ENCODE data around the gene FSIP1. TPM values are rescaled to one million over a fixed set of nuclear protein-coding genes. Genes with fewer than 3 reads are reported as not detected.

The FSIP1 gene
- total RNA-seq, 2 experiments from 2014 or later, result 0.62 to 0.74 TPM

DNA sequence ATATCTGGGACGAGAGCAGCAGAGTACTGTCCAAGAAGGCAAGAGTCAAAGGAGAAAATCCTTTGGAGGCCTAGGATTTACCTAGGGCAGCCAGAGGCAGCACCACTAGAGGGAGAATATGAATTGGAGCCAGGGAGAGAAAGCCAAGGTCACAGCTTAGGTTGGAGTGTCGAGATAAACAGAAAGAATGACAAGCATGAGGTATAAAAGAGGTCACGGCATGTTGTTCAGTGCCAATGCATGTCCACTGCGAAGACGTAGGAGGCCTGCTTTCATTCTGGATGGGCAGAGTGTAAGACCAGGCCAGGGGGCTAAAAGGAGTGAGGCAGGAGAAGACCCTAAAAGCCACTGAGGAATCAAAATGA is 154.5 kb downstream of the FSIP1 start:
- Mint-ChIP-seq H3K27ac (no peak overlapping the region), H3K27me3 (no peaks in the 10 kb centered on the region), H3K4me3 (no peak overlapping the region), H3K36me3 (peaks cover 25% of the 10 kb centered on the region), H3K9me3 (peaks cover 12% of the 10 kb centered on the region), H3K4me1 (peaks cover 66% of the 10 kb centered on the region)
- DNase-seq, result no peak

DNA sequence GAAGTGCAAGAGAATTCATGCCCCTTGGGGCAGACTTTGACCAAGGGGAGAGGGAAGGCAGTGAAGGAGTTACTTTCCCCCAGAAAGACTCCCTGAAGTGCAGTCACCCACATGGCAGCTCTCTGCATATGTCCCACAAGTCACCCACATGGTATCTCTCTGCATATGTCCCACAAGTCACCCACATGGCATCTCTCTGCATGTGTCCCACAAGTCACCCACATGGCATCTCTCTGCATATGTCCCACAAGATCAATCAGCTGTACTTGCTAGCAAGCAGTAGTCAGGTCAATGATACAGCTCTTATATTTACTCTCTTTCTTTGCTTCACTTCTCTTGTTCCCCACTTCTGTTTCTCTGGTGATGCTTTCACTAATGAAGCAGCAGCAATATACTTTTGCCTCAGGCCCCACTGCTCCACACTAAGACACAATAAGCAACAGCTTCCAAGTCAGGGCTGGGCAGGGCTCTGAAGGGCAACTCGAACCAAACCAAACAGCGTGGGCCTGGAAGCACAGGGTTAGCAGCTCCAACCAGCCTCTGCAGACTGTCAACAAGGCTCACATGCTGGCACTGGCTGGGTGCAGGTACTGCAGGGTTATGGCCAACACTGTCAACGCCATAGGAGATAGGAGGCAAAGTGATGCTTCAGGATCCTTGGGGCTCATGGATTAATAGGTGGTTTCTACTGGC is 155.0 kb downstream of the FSIP1 start:
- H3K4me3 Mint-ChIP-seq, result no peak overlapping the region

DNA sequence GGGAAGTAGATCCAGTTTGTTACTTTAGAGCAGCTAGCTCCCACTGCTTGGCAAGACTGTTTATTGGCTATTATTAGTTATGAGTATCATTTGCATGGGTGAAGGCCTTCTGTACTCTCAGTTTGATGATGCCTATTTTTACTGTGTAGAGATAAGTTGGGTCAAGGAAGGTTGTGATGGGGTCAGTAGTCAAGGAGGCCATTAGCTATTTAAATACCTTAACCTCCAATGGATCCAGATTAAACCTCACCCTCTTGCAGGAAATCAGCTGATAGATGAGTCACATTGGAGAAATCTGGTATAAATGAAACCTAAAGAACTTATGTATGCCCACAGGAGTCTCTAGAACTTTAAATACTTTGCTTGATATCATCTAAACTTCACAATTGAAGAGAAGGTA is 156.8 kb downstream of the FSIP1 start:
- peaks cover 12% of the 10 kb centered on the region for H3K9me3 Mint-ChIP-seq
- peaks cover 66% of the 10 kb centered on the region for H3K4me1 Mint-ChIP-seq
- H3K36me3 Mint-ChIP-seq, result peaks cover 27% of the 10 kb centered on the region
- H3K27ac Mint-ChIP-seq, result peak overlapping the region; percentile 95
- H3K27me3 Mint-ChIP-seq, result no peaks in the 10 kb centered on the region
- no peak for DNase-seq
- no peak overlapping the region for H3K4me3 Mint-ChIP-seq

More for the DNA sequence above, 155.0 kb downstream of the FSIP1 start:
- Mint-ChIP-seq H3K36me3 (peaks cover 27% of the 10 kb centered on the region), H3K4me1 (peaks cover 71% of the 10 kb centered on the region), H3K27ac (peak overlapping the region; percentile 5), H3K27me3 (no peaks in the 10 kb centered on the region), H3K9me3 (peaks cover 12% of the 10 kb centered on the region)
- DNase-seq, result no peak

DNA sequence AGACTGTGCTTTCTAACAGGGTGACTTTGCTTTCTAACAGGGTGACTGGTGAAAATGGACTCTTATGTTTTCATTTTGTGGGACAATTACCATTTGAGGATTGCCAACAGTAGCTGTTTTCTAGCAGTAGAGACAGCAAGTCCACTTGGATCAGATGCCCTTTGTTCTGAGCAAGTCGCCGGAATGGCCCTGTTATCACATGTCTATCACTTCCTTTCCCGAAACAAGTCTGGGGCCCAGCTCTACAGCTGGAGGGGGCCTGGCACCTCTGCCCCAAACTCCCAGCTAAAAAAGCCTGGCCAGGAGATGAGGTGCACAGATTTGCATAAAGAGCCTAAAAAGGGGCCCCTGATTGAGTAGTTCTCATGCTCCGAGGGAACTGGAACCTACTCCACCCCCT is 157.2 kb downstream of the FSIP1 start:
- Mint-ChIP-seq H3K4me3 (no peak overlapping the region), H3K36me3 (peaks cover 27% of the 10 kb centered on the region), H3K9me3 (peaks cover 12% of the 10 kb centered on the region), H3K27me3 (no peaks in the 10 kb centered on the region), H3K4me1 (peaks cover 64% of the 10 kb centered on the region), H3K27ac (peak overlapping the region; percentile 95)
- DNase-seq, result no peak

DNA sequence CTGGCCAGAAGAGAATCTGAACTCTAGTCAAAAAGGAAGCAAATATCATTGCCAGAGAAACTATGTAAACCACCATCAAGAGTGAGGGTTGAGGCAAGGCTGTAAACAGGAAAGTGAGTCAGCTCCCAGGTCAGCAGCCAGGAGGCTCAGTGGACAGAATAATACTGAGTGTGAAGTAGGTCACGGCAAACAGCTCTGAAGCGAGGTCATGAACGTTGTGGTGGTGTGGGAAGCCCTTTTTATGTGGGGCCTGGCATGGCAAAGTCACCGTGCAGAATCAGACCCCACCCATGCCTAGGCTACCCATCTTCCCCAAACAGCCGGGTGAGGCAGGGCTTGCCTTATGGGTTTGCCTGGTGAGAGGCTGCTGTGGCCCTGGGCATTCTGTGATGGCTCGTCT is 157.8 kb downstream of the FSIP1 start:
- Mint-ChIP-seq H3K9me3 (peaks cover 13% of the 10 kb centered on the region), H3K4me3 (peak overlapping the region; percentile 58), H3K27ac (peak overlapping the region; percentile 95), H3K36me3 (peaks cover 27% of the 10 kb centered on the region), H3K4me1 (peaks cover 58% of the 10 kb centered on the region), H3K27me3 (no peaks in the 10 kb centered on the region)
- DNase-seq, result peak; percentile 53

DNA sequence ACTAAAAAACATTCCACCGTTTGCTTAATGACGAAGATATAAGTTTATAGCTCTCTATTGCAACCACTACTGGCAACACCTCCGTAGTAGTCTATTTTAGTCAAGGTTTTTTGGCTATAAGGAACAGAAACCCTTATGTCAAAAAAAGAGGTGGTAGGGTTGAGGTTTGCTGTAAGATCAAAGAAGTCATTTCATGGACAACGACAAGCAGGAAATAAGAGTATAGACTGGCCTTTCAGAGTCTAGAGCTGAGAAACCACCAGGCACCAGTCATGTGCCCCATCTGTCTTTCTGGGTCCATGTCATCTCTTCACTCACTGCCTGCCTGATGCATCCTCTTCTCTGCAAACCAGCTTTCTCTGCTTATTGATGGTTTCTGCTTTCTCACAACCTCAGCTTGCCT is 159.1 kb downstream of the FSIP1 start:
- H3K36me3 Mint-ChIP-seq, result peaks cover 25% of the 10 kb centered on the region
- no peak overlapping the region for H3K4me3 Mint-ChIP-seq
- H3K27ac Mint-ChIP-seq, result peak overlapping the region; percentile 78
- H3K4me1 Mint-ChIP-seq, result peaks cover 46% of the 10 kb centered on the region
- peaks cover 12% of the 10 kb centered on the region for H3K9me3 Mint-ChIP-seq
- no peaks in the 10 kb centered on the region for H3K27me3 Mint-ChIP-seq
- DNase-seq, result peak; percentile 35

DNA sequence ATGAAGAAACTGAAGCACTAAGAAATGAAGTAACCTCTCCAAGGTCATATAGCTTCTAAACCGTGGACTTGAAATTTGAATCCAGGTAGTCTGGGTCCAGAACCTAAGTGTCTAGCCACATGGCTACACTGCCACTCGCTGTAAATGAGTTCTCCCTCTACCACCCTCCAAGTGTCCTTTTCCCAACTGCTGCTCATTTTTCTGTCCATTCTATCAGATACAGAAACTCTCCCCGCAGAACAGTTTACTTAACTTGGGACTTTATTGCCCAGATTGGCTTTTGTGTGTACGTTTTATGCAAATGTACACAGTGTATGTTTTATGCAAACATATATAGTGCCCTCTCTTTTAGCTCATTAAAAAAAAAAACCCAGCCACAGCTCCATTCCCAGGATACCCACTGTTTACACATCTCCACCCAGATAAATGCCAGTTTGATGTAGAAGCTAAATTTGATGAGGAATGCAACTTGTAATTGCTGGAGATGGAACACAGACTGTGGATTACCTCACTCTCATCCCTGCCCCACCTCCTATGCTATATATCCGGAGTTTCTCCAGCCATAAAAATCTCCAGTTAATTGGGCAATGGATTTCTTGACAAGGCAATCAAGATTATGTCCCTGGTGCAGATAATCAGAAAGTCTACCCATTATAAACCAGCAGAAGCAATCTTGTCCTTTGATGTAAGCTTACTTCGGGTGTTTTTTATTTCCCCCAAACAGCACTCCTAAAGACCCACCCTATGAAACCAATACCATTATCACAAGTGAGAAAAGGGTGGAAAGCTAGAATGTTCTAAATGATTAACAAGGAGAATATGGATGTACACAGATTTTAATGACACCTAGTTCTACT is 159.8 kb downstream of the FSIP1 start:
- Mint-ChIP-seq H3K27ac (peak overlapping the region; percentile 78), H3K36me3 (peaks cover 22% of the 10 kb centered on the region), H3K9me3 (peaks cover 10% of the 10 kb centered on the region), H3K27me3 (no peaks in the 10 kb centered on the region), H3K4me1 (peaks cover 42% of the 10 kb centered on the region), H3K4me3 (no peak overlapping the region)
- no peak for DNase-seq

DNA sequence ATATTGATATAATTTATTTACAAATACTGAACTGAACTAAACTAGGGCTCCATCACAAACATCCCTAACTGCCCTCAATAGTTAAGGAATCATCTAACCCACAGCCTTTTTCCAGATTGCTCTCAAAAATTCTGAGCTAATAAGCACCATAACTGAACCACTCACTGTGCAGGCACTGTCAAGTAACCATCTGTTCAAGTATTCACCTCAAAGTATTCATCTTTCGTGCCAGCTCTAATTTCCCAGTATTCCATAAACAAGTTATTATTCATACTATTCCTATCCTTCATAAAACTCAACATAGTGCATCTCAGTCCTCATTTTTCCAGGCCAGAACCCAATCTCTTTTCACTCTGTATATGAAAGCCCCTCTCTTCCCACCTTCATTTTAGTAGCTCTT is 160.7 kb downstream of the FSIP1 start:
- Mint-ChIP-seq H3K4me3 (no peak overlapping the region), H3K36me3 (peaks cover 22% of the 10 kb centered on the region)

DNA sequence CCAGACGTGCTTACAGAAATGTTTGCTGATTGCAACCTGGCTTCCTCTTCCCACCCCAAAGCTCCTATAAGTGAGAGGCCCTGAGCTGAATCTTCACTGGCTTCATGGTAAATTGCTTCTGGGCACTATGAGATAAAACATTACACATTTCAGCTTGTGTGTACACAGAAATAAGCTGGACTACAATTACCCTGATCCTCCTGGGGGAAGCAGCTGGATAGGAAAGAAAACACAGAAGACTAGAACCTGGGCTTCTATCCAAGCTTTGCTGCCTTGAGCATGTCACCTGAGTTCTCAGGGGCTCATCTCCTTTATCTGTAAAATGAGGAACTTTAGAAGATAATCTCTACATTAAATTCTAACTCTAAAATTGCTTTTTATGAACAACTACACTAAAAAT is 161.4 kb downstream of the FSIP1 start:
- H3K27ac Mint-ChIP-seq, result no peak overlapping the region
- DNase-seq, result no peak
- H3K27me3 Mint-ChIP-seq, result no peaks in the 10 kb centered on the region
- peaks cover 36% of the 10 kb centered on the region for H3K4me1 Mint-ChIP-seq
- peaks cover 19% of the 10 kb centered on the region for H3K36me3 Mint-ChIP-seq
- no peak overlapping the region for H3K4me3 Mint-ChIP-seq
- H3K9me3 Mint-ChIP-seq, result peaks cover 7% of the 10 kb centered on the region

More for the DNA sequence above, 160.7 kb downstream of the FSIP1 start:
- peaks cover 42% of the 10 kb centered on the region for H3K4me1 Mint-ChIP-seq
- no peaks in the 10 kb centered on the region for H3K27me3 Mint-ChIP-seq
- no peak overlapping the region for H3K27ac Mint-ChIP-seq
- peaks cover 10% of the 10 kb centered on the region for H3K9me3 Mint-ChIP-seq
- DNase-seq, result no peak

DNA sequence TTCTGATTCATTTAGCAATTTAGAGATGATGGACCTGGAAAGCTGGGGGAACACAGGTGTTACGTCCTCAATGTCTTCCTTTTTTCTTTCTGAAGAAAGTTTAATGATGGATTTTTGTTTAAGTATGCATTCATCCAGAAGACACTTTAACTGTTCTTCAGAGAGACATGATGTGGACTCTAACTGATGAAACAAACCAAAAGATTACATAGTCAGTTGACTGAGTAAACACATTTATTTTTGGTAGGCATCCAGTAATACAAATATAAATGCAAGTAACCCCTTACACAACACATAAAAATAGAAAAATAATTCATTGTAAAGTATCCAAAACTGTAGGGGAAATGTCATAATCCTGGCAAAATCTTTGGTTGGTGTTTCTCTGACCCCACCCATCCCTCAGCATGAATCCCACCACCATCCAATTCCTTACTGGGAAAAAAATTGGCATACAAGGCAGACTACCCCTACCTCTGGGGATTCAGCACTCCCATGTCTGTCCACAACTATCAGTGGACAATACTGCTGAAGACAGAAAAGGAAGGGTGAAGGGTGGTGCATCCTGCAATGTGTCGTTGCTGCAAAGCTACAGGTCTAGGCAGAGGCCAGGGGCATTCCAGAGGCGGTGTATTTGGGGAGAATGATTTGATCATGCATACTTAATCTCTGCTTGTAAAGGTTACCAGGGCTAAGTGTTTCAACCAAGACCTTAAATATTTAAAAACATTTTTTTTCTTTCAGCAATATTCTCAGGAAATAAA is 164.4 kb downstream of the FSIP1 start:
- Mint-ChIP-seq H3K9me3 (peaks cover 7% of the 10 kb centered on the region), H3K27ac (no peak overlapping the region), H3K27me3 (no peaks in the 10 kb centered on the region), H3K4me1 (peaks cover 6% of the 10 kb centered on the region), H3K4me3 (no peak overlapping the region), H3K36me3 (peaks cover 9% of the 10 kb centered on the region)
- DNase-seq, result no peak

DNA sequence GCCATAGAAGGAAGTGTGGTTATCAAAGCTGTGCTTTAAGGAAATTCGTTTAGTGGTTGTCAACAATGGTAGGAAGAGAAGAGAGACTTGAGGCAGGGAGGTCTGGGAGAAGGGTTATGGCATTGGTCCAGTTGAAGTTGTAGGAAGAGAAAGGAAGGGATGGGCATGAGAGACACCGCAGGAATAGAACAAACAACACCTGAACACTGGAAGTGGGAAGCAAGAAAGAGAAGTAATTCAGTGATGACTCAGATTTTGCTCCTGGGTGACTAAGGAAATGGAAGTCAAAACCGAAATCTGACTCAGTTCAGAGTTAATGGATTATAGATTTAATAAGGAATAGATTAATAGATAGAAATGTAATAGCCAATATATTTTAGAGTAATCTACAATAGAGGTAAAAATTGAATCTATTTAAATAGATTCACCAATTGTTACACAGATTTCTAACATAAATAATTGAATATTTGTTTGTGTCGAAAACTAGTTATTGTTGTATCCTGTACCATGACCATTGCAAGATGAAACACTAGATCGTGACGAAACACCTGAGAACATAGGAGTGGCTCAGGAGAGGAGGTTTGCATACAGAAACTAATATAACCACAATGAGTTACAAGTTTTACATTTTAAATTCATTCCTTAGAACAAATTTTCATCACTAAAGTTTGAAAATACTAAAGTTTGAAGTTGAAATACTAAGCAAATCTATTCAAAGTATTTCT is 165.7 kb downstream of the FSIP1 start:
- peaks cover 6% of the 10 kb centered on the region for H3K36me3 Mint-ChIP-seq
- no peaks in the 10 kb centered on the region for H3K27me3 Mint-ChIP-seq
- no peak for DNase-seq
- peaks cover 10% of the 10 kb centered on the region for H3K9me3 Mint-ChIP-seq
- H3K4me3 Mint-ChIP-seq, result no peak overlapping the region
- no peak overlapping the region for H3K27ac Mint-ChIP-seq
- no peaks in the 10 kb centered on the region for H3K4me1 Mint-ChIP-seq

DNA sequence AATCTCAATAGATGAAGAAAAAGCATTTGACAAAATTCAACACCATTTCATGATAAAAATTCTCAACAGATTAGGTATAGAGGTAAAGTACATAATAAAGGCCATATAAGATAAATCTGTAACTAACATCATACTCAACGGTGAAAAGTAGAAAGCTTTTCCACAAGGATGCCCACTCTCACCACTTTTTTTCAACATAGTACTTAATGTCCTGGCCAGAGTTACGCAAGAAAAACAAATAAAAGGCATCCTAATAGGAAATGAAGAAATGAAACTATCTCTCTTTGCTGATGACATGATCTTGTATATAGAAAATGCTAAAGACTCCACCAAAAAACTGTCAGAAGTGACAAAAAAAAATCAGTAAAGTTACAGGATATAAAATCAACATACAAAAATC is 168.8 kb downstream of the FSIP1 start:
- no peak overlapping the region for H3K27ac Mint-ChIP-seq
- H3K27me3 Mint-ChIP-seq, result no peaks in the 10 kb centered on the region
- peaks cover 6% of the 10 kb centered on the region for H3K36me3 Mint-ChIP-seq
- no peak overlapping the region for H3K4me3 Mint-ChIP-seq
- peaks cover 18% of the 10 kb centered on the region for H3K9me3 Mint-ChIP-seq
- H3K4me1 Mint-ChIP-seq, result no peaks in the 10 kb centered on the region
- no peak for DNase-seq

DNA sequence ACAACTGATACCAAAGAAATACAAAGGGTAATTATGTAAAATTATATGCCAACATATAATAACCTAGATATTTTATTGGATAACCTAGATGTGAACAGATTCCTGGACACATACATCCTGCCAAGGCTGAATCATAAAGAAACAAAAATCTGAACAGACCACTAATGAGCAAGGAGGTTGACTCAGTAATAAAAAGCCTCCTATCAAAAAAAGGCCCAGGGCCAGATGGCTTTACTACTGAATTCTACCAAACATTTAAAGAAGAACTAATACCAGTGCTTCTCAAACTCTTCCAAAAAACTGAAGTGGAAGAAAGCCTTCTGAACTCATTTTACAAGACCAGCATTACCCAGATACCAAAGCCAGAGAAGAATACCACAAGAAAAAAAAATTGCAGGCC is 169.4 kb downstream of the FSIP1 start:
- no peaks in the 10 kb centered on the region for H3K27me3 Mint-ChIP-seq
- H3K36me3 Mint-ChIP-seq, result peaks cover 6% of the 10 kb centered on the region
- DNase-seq, result no peak
- no peaks in the 10 kb centered on the region for H3K4me1 Mint-ChIP-seq
- peaks cover 22% of the 10 kb centered on the region for H3K9me3 Mint-ChIP-seq
- H3K27ac Mint-ChIP-seq, result no peak overlapping the region
- no peak overlapping the region for H3K4me3 Mint-ChIP-seq

DNA sequence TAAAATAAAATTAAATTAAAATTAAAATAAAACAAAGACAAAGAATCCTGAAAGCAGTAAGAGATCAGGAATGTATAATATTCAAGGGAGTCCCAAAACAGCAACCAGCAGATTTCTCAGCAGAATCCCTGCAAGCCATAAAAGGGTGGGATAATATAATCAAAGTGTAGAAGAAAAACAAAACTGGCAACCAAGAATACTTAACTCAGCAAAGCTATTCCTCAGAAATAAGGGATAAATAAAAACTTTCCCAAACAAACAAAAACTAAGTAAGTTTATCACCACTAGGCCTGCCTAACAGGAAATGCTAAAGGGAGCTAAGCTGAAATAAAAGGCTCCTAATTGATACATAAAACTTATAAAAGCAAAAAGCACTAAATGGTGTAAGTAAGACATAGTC is 172.0 kb downstream of the FSIP1 start:
- Mint-ChIP-seq H3K9me3 (peaks cover 23% of the 10 kb centered on the region), H3K4me1 (no peaks in the 10 kb centered on the region), H3K4me3 (no peak overlapping the region), H3K27me3 (peaks cover 4% of the 10 kb centered on the region), H3K36me3 (peaks cover 3% of the 10 kb centered on the region), H3K27ac (no peak overlapping the region)
- no peak for DNase-seq

All from activated naive CD8-positive, alpha-beta T cell treated with anti-CD3 and anti-CD28 coated beads for 36 hours (primary cell).